Lower leg skin (tissue), 3 donors: ENCODE data around the gene ARHGAP29.

Experiments used
- POLR2A ChIP-seq, 2 donors: fragments of 450-650 bp; IDR thresholded peaks; one replicate each; pipeline ENCODE4 v1.6.1; 2016 to 2017; ENCODE audit warnings: antibody characterized with exemption in 2 of 2, mild to moderate bottlenecking in 1 of 2, moderate library complexity in 1 of 2
- TF ChIP-seq, protein P1 (sequence below), 3 donors: fragments of 450-650 bp; IDR thresholded peaks; one replicate each; pipeline ENCODE4 v1.5.1; 2016; ENCODE audit warnings: antibody characterized with exemption in 3 of 3, mild to moderate bottlenecking in 3 of 3, moderate library complexity in 2 of 3

DNA sequence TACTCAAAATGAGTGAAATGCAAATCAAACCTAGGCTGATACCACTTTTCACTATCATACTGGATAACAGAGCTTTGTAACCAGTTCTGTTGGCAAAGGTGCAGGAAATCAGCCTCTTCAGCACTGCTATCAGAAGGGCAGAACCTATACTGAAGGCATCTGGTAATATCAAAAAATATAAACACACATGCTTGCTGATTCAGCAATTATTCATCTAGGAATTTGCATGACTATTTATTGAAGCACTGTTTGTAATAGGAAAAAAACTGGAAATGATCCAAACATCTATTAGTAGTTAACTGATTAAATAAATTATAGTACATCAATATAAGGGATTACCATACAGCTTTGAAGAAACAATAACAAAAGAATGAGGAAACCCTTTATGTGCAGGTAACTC, 21.4 kb downstream of the ARHGAP29 start:
- TF ChIP-seq, protein P1, sequence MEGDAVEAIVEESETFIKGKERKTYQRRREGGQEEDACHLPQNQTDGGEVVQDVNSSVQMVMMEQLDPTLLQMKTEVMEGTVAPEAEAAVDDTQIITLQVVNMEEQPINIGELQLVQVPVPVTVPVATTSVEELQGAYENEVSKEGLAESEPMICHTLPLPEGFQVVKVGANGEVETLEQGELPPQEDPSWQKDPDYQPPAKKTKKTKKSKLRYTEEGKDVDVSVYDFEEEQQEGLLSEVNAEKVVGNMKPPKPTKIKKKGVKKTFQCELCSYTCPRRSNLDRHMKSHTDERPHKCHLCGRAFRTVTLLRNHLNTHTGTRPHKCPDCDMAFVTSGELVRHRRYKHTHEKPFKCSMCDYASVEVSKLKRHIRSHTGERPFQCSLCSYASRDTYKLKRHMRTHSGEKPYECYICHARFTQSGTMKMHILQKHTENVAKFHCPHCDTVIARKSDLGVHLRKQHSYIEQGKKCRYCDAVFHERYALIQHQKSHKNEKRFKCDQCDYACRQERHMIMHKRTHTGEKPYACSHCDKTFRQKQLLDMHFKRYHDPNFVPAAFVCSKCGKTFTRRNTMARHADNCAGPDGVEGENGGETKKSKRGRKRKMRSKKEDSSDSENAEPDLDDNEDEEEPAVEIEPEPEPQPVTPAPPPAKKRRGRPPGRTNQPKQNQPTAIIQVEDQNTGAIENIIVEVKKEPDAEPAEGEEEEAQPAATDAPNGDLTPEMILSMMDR (IDR thresholded peaks at IDR 0.05): no peak
- no peak for TF ChIP-seq POLR2A (IDR thresholded peaks at IDR 0.05)
